HepG2 (cell line): Measurements from ENCODE around the gene HDHD3. TPM values are rescaled to one million over a fixed set of nuclear protein-coding genes. Genes with fewer than 3 reads are reported as not detected.
A peak's percentile ranks its signal among the peaks of the same experiment; 100 is the strongest.

ENCODE experiments used
- AGO2 ChIP-seq: fragments of 200-400 bp; formaldehyde crosslinking; optimal IDR thresholded peaks from 2 replicates; pipeline ENCODE3; 2017; ENCODE audit warnings: mild to moderate bottlenecking, low read depth, low read length, moderate library complexity
- ETV5 ChIP-seq: IDR thresholded peaks from 2 replicates; pipeline ENCODE4 v1.6.1; 2018; ENCODE audit warnings: missing biosample characterization, missing genetic modification reagents, inconsistent platforms, borderline replicate concordance
- HOXD1 ChIP-seq: sonication (generic); formaldehyde crosslinking; IDR thresholded peaks from 2 replicates; pipeline ENCODE4 v1.5.0; 2020; ENCODE audit warnings: missing genetic modification reagents
- JUND ChIP-seq: sonication (generic); formaldehyde crosslinking; IDR thresholded peaks from 2 replicates; pipeline ENCODE4 v1.8.0; 2022; ENCODE audit warnings: mild to moderate bottlenecking, missing genetic modification reagents
- KLF9 ChIP-seq: IDR thresholded peaks from 2 replicates; pipeline ENCODE4 v1.6.1; 2016; ENCODE audit warnings: low read depth
- NAIF1 ChIP-seq: sonication (generic); formaldehyde crosslinking; IDR thresholded peaks from 2 replicates; pipeline ENCODE4 v1.5.0; 2020; ENCODE audit warnings: mild to moderate bottlenecking, missing genetic modification reagents, borderline replicate concordance
- NFIC ChIP-seq: IDR thresholded peaks from 2 replicates; pipeline ENCODE4 v1.6.1; 2012; ENCODE audit warnings: mild to moderate bottlenecking, low read length, inconsistent platforms
- RFXANK ChIP-seq: IDR thresholded peaks from 2 replicates; pipeline ENCODE4 v1.6.1; 2016
- SIN3A ChIP-seq: IDR thresholded peaks from 2 replicates; pipeline ENCODE4 v1.6.1; 2011; ENCODE audit warnings: low read depth, mild to moderate bottlenecking, control low read depth, low read length, borderline replicate concordance
- SPEN ChIP-seq: sonication (generic); formaldehyde crosslinking; IDR thresholded peaks from 2 replicates; pipeline ENCODE4 v1.5.1; 2020; ENCODE audit warnings: low read depth, mild to moderate bottlenecking, missing genetic modification reagents
- SRSF4 ChIP-seq: fragments of 200-400 bp; formaldehyde crosslinking; IDR thresholded peaks from one replicate; pipeline ENCODE4 v1.6.1; 2018; ENCODE audit warnings: mild to moderate bottlenecking, low read depth, low read length, moderate library complexity; ENCODE audit not compliant: poor library complexity, severe bottlenecking
- TOPORS ChIP-seq: sonication (generic); formaldehyde crosslinking; IDR thresholded peaks from 2 replicates; pipeline ENCODE4 v1.8.0; 2023; ENCODE audit warnings: mild to moderate bottlenecking, missing genetic modification reagents
- YEATS4 ChIP-seq: sonication (generic); formaldehyde crosslinking; IDR thresholded peaks from 2 replicates; pipeline ENCODE4 v1.4.0; 2020; ENCODE audit warnings: missing genetic modification reagents, borderline replicate concordance
- ZFP82 ChIP-seq: sonication (generic); formaldehyde crosslinking; IDR thresholded peaks from 2 replicates; pipeline ENCODE4 v1.5.1; 2020; ENCODE audit warnings: mild to moderate bottlenecking, missing genetic modification reagents, borderline replicate concordance
- ZNF138 ChIP-seq: sonication (generic); formaldehyde crosslinking; IDR thresholded peaks from 2 replicates; pipeline ENCODE4 v1.5.0; 2020; ENCODE audit warnings: mild to moderate bottlenecking, low read depth, missing genetic modification reagents
- ZNF17 ChIP-seq: sonication (generic); formaldehyde crosslinking; IDR thresholded peaks from 2 replicates; pipeline ENCODE4 v1.5.0; 2020; ENCODE audit warnings: mild to moderate bottlenecking, missing genetic modification reagents
- ZNF547 ChIP-seq: sonication (generic); formaldehyde crosslinking; IDR thresholded peaks from 2 replicates; pipeline ENCODE4 v1.5.1; 2020; ENCODE audit warnings: mild to moderate bottlenecking, missing genetic modification reagents
- ZNF562 ChIP-seq: sonication (generic); formaldehyde crosslinking; IDR thresholded peaks from 2 replicates; pipeline ENCODE4 v1.8.0; 2022; ENCODE audit warnings: missing genetic modification reagents, borderline replicate concordance
- ZNF674 ChIP-seq: sonication (generic); formaldehyde crosslinking; IDR thresholded peaks from 2 replicates; pipeline ENCODE4 v1.5.0; 2020; ENCODE audit warnings: low read depth, mild to moderate bottlenecking, missing genetic modification reagents
- ZNF720 ChIP-seq: sonication (generic); formaldehyde crosslinking; IDR thresholded peaks from 2 replicates; pipeline ENCODE4 v1.4.0; 2020; ENCODE audit warnings: missing genetic modification reagents
- ZNF747 ChIP-seq: sonication (generic); formaldehyde crosslinking; IDR thresholded peaks from 2 replicates; pipeline ENCODE4 v1.8.1; 2023; ENCODE audit warnings: missing genetic modification reagents, mild to moderate bottlenecking, borderline replicate concordance
- ZNF782 ChIP-seq: sonication (generic); formaldehyde crosslinking; IDR thresholded peaks from 2 replicates; pipeline ENCODE4 v1.4.0; 2020; ENCODE audit warnings: missing genetic modification reagents, mild to moderate bottlenecking, borderline replicate concordance
- ZSCAN25 ChIP-seq: sonication (generic); formaldehyde crosslinking; IDR thresholded peaks from 2 replicates; pipeline ENCODE4 v1.8.0; 2022; ENCODE audit warnings: mild to moderate bottlenecking, missing genetic modification reagents
- polyA plus RNA-seq, 8 experiments: library from polyadenylated mRNA; depleted of rRNA in 3 of 8; stranded (reverse) in 7 of 8; unstranded in 1 of 8; fragments of >200 nt; fragmentation: Illumina TruSeq in 4 of 8; extraction: Trizol in 4 of 8; gene quantifications; 2 replicates each; pipeline versions ENCODE4 v1.2.1 to v1.2.3, GENCODE V29; 2011 to 2016; ENCODE audit warnings: low read depth in 4 of 8, missing spikeins in 1 of 8, mixed read lengths in 1 of 8; ENCODE audit not compliant: insufficient read depth in 1 of 8
- total RNA-seq, 5 experiments: library from RNA; depleted of rRNA; stranded (reverse); fragments of >200 nt; fragmentation: Illumina TruSeq; extraction: Trizol; gene quantifications; 2 replicates each; pipeline ENCODE4 v1.2.3, GENCODE V29; 2016; ENCODE audit warnings: low read depth in 1 of 5
- TF ChIP-seq, protein P1 (sequence below): sonication (generic); formaldehyde crosslinking; IDR thresholded peaks from 2 replicates; pipeline ENCODE4 v1.4.0; 2020; ENCODE audit warnings: missing genetic modification reagents
- TF ChIP-seq, protein P2 (sequence below): sonication (generic); formaldehyde crosslinking; IDR thresholded peaks from 2 replicates; pipeline ENCODE4 v1.4.0; 2020; ENCODE audit warnings: missing genetic modification reagents

The HDHD3 gene
- total and polyA plus RNA-seq, 2 of the 13 experiments (the other 11 are each of a cell fraction or from before 2014, with no cell fraction given): 23.1 to 38.5 TPM

DNA sequence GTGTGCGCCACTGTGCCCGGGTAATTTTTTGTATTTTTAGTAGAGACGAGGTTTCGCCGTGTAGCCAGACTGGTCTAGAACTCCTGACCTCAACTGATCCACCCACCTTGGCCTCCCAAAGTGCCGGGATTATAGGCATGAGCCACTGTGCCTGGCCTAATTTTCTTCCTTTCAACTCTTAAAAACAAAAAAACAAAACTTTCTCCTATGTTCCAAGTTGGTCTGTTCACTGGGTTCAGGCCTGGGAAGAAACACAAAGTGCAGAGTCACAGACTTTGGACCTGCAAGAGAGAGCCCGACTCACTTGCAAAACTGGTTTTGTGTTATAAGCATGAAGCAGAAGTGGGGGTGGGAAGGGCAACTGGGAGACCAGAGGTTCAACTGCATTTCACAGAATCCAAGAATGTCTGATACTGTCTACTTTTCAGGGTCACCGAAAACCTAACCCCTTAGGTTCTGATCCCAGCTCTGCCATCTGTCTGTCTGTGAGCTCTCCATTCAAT is 5.2 kb upstream of the HDHD3 start (continued):
- TF ChIP-seq YEATS4 (CRISPR knock-in tag): no peak
- no peak for TF ChIP-seq TOPORS (CRISPR knock-in tag)
- TF ChIP-seq NFIC: peak; percentile 42; the same call in 1 of the 2 replicates
- no peak for TF ChIP-seq ZNF674
- TF ChIP-seq ZNF720 (CRISPR knock-in tag): no peak
- TF ChIP-seq ZNF747 (CRISPR knock-in tag): no peak
- TF ChIP-seq ZNF547 (CRISPR knock-in tag): no peak
- TF ChIP-seq RFXANK (CRISPR knock-in tag): no peak
- no peak for TF ChIP-seq JUND
- TF ChIP-seq, protein P1, sequence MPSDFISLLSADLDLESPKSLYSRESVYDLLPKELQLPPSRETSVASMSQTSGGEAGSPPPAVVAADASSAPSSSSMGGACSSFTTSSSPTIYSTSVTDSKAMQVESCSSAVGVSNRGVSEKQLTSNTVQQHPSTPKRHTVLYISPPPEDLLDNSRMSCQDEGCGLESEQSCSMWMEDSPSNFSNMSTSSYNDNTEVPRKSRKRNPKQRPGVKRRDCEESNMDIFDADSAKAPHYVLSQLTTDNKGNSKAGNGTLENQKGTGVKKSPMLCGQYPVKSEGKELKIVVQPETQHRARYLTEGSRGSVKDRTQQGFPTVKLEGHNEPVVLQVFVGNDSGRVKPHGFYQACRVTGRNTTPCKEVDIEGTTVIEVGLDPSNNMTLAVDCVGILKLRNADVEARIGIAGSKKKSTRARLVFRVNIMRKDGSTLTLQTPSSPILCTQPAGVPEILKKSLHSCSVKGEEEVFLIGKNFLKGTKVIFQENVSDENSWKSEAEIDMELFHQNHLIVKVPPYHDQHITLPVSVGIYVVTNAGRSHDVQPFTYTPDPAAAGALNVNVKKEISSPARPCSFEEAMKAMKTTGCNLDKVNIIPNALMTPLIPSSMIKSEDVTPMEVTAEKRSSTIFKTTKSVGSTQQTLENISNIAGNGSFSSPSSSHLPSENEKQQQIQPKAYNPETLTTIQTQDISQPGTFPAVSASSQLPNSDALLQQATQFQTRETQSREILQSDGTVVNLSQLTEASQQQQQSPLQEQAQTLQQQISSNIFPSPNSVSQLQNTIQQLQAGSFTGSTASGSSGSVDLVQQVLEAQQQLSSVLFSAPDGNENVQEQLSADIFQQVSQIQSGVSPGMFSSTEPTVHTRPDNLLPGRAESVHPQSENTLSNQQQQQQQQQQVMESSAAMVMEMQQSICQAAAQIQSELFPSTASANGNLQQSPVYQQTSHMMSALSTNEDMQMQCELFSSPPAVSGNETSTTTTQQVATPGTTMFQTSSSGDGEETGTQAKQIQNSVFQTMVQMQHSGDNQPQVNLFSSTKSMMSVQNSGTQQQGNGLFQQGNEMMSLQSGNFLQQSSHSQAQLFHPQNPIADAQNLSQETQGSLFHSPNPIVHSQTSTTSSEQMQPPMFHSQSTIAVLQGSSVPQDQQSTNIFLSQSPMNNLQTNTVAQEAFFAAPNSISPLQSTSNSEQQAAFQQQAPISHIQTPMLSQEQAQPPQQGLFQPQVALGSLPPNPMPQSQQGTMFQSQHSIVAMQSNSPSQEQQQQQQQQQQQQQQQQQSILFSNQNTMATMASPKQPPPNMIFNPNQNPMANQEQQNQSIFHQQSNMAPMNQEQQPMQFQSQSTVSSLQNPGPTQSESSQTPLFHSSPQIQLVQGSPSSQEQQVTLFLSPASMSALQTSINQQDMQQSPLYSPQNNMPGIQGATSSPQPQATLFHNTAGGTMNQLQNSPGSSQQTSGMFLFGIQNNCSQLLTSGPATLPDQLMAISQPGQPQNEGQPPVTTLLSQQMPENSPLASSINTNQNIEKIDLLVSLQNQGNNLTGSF (CRISPR knock-in tag): no peak
- TF ChIP-seq ZNF562: no peak
- TF ChIP-seq, protein P2, sequence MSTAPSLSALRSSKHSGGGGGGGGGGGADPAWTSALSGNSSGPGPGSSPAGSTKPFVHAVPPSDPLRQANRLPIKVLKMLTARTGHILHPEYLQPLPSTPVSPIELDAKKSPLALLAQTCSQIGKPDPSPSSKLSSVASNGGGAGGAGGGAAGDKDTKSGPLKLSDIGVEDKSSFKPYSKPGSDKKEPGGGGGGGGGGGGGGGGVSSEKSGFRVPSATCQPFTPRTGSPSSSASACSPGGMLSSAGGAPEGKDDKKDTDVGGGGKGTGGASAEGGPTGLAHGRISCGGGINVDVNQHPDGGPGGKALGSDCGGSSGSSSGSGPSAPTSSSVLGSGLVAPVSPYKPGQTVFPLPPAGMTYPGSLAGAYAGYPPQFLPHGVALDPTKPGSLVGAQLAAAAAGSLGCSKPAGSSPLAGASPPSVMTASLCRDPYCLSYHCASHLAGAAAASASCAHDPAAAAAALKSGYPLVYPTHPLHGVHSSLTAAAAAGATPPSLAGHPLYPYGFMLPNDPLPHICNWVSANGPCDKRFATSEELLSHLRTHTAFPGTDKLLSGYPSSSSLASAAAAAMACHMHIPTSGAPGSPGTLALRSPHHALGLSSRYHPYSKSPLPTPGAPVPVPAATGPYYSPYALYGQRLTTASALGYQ (CRISPR knock-in tag): no peak
- no peak for TF ChIP-seq KLF9 (CRISPR knock-in tag)
- no peak for TF ChIP-seq ZNF17 (CRISPR knock-in tag)
- TF ChIP-seq ZSCAN25 (CRISPR knock-in tag): no peak
- no peak for TF ChIP-seq ZNF782 (CRISPR knock-in tag)
- TF ChIP-seq ZFP82 (CRISPR knock-in tag): no peak
- no peak for TF ChIP-seq HOXD1
- TF ChIP-seq SRSF4: no peak
- no peak for TF ChIP-seq ZNF138 (CRISPR knock-in tag)
- TF ChIP-seq AGO2: no peak
- peak; percentile 86; the same call in 1 of the 2 replicates for TF ChIP-seq SPEN (CRISPR knock-in tag)
- TF ChIP-seq NAIF1 (CRISPR knock-in tag): no peak
- TF ChIP-seq ETV5 (CRISPR knock-in tag): 0 out of 2 replicates have a peak, but pooled peaks have one; percentile 23
- TF ChIP-seq SIN3A: no peak
